ENCODE results near the gene WWOX.

WWOX gene

DNA sequence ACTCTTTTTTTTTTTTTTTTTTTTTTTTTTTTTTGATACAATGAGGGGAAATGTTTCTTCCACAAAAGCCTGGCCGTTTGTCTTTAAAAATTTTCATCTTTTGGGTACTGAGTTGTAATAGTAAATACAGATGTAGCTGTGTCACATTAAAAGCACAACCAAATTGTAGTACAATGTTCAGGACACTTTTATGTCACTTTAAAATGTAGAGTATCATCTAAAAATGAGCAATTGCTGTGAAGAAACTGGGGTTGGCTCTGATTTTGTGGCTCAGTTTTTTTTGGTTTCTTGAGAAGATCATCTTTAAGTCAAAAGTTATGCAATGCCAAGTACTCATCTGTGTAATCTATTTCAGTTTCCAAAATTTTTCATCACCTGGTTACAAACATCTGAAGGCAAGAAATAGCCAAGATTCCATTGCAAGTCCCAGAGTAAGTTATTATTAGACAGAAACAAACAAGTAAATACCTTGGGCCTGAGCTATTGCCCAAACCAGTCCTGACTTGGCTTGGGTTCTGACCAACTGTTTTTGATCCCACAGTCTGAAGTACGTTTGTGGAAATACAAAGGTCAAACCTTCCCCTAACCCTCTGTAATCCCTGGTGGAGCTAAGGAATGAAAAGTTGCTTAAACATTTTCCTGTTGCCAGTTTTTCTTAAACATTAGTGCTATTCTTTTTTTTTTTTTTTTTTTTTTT, 717.2 kb downstream of the WWOX start:
- no peak for DNase-seq (ENCODE audit: low read depth in 4 of 4, low spot score in 1 of 4)

DNA sequence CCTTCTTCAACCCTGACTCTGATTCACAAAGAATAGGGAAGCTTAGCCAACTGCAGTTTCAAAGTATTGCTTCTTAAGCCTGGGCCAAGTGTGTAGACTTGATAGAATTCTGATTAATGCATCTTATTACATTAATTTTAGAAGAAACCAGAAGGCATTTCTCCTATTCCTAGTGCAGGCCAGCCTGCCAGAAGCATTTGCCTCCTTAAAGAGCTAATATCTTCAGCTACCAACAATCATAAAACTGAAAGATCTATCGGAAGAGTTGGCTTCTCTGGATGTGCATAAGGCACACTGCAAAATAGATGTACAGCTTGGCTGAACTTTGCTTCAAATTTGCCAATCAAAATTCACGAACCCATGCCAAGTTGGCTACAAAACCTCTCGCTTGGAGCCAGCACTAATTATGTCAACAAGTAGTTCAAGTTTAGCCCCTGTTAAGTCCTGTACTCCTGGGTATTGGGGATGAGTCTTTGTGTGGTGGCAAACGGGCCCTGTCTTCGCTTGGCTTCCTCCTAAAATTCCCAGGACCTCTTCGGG, 717.8 kb downstream of the WWOX start:
- no peak for DNase-seq (ENCODE audit: low read depth in 4 of 4, low spot score in 1 of 4)

DNA sequence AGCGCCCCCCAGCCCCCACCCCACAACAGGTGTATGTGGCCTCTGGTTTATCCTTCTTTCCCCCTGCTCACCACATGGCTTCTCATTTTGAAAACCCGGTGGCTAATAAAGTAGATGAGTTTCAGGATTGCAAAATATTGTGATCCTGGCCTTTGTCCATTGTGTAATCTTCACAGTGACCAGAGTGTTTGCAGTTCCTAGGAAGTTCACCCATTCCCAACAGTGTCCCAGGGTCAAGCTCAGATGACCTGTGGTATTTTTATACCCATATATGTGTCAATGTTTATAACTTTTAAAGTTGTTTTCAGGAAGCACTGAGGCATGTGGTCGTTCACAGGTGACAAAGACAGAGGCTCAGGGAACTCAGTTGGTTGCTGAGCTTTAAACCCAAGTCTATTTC, 721.9 kb downstream of the WWOX start:
- no peak for DNase-seq (ENCODE audit: low read depth in 4 of 4, low spot score in 1 of 4)

DNA sequence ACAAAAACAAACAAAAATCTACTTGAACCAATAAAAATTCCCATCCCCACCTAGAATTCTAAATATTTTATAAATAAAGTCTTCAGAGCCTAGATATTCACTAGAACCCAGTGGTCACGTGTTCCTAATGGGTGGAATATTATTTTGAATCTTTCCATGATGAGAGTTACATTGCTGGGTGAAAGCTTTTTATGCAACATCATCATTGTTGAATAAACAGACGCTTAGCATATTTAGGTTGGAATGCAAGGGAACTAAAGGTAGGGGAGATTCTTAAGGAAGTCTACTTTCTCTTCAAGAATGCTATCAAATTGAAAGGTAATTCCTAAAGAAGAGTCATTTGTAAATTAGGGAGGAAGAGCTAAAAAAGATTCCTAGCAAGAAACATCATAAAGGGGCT, 723.1 kb downstream of the WWOX start:
- no peak for DNase-seq (ENCODE audit: low read depth in 4 of 4, low spot score in 1 of 4)

DNA sequence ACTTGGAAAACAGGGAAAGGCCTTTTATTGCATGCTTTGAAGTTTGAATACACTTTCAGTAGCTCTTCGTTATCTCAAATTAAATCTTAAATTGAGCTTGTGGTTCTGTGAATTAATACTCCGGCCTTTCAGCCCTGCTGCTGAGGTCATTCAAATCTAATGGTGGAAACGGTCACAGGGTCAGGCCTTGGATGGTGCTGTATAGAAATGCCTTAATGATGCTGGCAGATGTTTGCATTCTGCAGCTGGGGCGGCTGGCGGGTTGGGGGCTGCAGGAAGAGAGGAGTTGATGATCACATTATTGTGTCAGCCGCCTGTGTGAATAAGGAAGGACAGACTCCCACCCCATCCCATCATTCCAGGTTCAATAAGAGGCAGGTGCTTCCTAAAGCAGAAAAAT, 723.6 kb downstream of the WWOX start:
- no peak for DNase-seq (ENCODE audit: low read depth in 4 of 4, low spot score in 1 of 4)

DNA sequence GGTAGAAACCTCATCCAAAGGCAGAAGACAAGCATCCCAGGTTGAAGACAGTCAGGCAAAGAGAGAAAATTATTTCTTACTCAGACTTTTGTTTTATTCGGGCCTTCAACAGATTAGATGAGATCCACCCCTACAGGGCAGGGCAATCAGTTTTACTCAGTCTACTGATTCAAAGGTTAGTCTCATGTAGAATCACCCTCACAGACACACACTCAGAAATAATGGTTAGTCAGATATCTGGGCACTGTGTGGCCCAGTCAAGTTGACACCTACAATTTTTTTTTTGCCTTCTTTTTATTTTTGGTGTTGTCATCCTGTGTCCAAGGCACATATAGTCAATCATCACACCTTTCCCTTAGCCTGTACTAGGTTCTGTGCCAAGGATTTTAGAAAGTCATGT, 729.8 kb downstream of the WWOX start:
- DNase-seq (ENCODE audit: low read depth in 4 of 4, low spot score in 1 of 4): no peak

DNA sequence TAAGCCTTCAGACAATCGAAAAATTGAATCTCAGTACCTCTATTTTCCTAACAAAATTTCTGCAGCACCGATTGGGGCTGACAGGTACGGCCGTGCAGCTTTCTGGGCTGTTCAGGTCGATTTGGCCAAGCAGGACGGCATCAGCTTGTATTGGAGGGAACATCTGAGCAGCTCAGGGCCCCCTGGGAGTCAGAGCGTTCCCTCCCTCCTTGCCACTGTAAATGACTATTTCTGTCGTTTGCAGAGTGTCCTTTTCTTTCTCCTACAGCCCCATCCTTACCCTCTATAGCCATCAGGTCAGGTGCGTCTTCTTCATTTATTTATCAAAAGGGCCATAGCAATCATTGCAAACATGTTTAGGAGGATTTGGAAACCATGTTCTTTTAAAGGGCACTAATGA, 731.1 kb downstream of the WWOX start:
- no peak for DNase-seq (ENCODE audit: low read depth in 4 of 4, low spot score in 1 of 4)

DNA sequence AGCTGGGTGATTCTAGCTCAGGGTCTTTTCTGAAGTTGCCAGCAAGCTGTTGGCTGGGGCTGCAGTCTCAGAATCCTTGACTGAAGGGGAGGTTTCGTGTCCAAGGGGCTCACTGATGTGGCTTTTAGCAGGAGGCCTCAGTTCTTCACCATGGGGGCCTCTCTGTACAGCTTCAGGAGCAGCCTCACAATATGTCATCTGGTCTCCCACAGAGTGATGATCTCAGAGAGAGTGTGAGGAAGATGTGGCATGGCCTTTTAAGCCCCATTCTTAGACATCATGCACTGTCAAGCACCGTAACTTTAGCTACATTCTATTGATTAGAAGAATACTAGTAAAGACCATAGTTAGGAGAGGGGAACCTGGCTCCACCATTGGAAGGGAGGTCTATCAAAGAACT, 732.6 kb downstream of the WWOX start:
- DNase-seq (ENCODE audit: low read depth in 4 of 4, low spot score in 1 of 4): no peak

DNA sequence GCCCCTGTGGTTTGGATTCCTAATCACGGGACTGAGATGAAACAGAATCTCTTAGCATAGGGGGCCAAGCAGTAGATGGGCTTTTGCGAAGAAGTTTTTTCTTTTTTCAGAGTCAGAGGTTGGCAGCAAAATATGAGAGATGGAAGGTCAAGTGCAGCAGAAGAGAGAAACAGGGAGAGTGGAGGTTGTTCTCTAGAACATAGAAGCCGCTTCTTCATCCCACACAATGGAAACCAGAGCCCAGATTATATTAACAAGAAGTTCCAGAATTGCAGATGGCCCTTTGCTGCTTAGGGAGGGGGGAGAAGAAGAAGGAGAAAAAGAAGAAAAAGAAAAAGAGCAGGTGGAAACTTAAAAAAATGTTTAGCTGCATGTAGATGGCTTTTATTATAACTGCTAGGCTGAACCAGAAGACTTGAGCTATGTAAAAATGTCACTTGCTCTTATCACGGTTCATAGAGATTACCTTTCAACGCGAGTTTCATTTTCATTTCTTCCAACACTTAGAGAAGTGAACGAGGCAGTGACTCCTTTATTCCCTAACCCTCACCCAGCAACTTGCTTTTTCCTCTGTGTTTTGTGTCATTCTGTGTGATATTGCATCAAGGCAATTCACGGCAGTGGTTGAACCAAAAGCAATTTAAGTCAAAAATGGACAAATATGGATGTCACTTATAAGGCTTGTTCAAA, 737.5 kb downstream of the WWOX start:
- no peak for DNase-seq (ENCODE audit: low read depth in 4 of 4, low spot score in 1 of 4)

DNA sequence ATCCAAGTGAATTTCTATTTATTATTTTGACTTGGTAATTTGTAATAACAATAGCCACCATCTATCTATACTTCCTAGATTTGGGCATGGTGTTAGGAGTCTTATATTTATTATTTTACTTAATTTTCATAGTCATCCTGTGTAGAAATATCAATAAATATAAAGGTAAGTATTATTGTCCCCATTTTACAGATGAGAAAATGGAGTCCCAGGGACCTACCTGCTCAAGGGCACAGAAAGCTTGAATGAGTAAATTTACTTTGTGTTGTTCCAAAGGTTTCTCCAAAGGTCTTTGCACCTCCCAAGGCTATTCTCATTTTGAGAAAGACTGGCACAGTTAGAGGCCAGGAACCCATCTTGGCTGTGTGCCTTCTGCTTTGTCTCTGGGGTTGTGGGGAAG, 738.3 kb downstream of the WWOX start:
- no peak for DNase-seq (ENCODE audit: low read depth in 4 of 4, low spot score in 1 of 4)

DNA sequence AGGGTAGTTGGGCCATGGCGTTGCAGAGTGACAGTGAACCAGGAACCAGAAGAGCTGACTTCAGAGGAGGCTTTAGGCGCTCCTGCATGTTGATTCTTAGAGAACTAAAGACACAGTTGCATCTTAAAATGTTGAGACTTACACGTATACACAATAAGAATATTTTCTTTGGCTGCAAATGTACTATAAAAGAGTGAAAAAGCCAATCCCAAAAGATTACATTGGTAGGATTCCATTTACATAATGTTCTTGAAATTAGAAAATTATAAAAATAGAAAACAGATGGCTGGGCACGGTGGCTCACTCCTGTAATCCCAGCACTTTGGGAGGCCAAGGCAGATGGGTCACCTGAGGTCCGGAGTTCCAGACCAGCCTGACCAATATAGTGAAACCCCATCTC, 738.8 kb downstream of the WWOX start:
- DNase-seq (ENCODE audit: low read depth in 4 of 4, low spot score in 1 of 4): no peak

DNA sequence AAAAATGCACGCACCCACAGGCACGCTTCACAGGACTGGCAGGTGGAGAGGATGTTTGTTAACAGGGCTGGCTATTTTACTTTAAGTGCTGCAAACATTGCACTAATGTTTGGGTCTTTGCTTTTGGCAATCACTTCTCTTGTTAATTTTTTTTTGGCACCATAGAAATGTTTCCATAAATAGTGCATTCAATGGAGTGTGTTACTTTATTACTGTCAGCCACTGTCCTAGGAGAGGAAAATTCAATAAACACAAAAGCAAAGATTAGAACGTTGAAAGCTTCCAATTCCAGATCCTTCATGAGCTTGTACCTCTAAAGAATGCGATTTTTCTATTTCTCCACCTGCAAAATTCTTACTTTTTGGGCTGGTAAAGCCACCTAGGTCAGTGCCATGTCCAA, 743.5 kb downstream of the WWOX start:
- no peak for DNase-seq (ENCODE audit: low read depth in 4 of 4, low spot score in 1 of 4)

DNA sequence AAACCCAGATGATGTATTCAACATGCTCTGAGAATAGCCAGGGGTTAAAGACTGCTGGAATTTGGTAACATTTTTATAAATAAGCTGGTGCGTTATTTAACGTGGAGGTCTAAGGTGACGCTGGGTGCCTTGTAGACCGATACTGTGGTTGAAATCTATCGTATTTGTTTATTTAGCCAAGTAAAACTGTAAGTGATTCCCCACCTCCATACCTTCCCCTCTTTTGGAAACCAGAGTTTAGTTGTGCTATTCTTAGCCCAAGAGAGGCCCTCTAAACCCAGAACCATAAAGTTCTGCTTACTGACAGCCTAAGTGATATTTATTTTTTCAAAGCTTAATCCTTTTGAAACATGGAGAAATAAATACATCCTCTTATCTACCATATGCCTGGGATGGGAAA, 744.5 kb downstream of the WWOX start:
- no peak for DNase-seq (ENCODE audit: low read depth in 4 of 4, low spot score in 1 of 4)

DNA sequence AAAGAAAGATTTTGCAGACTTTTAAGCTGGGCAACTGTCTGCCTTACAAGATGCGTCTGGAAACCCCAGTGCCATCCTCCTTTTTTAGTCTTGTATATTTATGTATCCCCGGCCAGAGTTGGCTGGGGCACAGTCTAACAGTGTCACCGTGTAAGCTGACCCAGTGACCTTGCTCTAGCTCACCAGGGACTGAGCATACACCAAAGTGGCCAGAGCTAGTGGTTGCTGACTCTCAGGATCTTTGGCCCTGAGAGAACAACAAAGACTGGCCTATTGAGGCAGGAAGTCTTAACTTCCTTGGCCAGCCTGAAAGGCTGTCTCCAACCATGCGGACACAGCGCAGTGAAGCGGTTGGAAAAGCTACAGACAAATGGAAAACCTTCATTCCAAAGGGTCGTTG, 745.2 kb downstream of the WWOX start:
- DNase-seq (ENCODE audit: low read depth in 4 of 4, low spot score in 1 of 4): no peak

DNA sequence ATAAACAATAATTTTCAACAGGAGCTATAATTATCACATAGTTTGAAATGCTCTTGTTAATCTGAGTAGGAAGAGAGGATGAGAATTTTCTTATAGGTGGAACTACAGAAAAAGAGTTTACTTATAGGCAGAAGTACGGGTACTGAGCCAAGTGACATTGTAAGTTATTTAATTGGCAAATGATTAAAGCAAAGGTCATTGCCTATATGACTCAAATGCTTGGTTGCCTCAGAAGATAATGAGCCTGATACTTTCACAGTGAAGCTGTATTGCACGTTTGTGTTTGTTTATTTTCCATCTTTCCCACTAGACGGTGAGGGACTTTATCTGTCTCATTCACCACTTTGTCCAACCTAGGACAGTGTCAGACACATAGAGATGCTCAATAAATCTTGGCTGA, 751.8 kb downstream of the WWOX start:
- no peak for DNase-seq (ENCODE audit: low read depth in 4 of 4, low spot score in 1 of 4)

DNA sequence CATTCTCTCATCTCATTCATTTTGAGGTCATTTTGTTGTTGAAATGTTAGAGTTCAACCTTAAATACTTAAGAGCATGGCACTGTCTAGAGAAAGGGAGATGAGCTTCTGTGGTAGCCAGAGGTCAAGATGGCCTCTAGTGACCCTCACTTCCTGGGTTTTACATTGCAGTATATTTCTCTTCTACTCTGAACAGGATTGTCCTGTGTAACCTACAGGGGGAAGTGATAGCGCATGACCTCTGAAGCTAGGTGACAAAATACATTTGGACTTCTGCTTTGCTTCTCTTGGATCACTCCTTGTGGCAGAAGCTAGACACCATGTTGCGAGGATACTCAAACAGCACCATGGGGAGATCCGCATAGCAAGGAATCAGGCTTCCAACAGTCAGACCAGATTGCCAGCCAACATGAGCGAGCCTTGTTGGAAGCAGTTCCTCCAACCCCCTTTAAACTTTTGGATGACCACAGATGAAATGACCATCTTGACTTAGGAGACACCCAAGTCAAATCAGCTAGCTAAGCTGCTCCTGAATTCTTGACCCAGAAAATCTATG, 752.7 kb downstream of the WWOX start:
- no peak for DNase-seq (ENCODE audit: low read depth in 4 of 4, low spot score in 1 of 4)

DNA sequence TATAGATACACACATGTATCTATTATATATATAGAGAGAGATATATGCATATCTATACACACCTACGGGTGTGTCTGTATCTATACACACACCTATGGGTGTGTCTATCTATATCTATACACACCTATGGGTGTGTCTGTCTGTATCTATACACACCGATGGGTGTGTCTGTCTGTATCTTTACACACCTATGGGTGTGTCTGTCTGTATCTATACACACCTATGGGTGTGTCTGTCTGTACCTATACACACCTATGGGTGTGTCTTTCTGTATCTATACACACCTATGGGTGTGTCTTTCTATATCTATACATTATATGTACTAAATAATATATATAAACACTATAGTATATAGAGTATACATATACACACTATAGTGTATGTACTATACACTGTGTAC, 762.6 kb downstream of the WWOX start:
- DNase-seq (ENCODE audit: low read depth in 4 of 4, low spot score in 1 of 4): no peak

DNA sequence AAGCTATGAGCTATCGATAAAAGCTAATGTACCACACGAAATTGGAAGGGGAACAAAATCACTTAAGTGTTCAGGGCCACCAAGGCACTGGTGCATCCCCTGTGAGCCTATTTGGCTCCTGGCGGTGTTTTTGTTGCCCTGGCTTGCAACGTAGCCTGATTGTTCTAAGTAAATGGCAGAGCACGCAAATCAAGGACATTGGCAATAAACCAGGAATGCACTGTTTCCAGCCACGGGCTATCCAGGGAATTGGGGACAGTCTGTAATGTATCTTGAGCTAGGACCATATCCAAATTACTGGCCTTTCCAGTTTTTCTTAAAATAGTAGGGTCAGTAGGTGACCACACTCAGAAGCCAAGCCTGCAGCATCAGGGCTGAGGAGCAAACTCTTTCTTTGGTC, 767.1 kb downstream of the WWOX start:
- DNase-seq (ENCODE audit: low read depth in 4 of 4, low spot score in 1 of 4): no peak

DNA sequence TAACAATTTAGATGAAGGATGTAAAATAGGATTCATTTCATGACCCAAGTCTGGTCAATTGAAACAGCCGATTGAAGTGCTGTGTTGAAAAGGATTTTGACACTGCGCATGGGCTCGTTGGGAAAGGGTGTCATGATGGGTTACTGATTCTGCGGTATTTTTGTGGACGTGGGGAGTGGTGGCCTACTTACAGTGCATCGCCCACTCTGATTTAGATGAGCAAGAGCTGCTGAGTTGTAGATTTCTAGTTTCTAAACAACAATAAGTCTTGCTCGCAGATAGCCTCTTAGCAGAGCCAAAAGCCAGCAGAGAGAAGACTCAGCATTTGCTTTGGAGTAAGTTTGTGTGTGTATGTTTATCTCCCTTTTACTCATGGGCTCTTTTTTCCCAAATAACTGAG, 770.0 kb downstream of the WWOX start:
- no peak for DNase-seq (ENCODE audit: low read depth in 4 of 4, low spot score in 1 of 4)

DNA sequence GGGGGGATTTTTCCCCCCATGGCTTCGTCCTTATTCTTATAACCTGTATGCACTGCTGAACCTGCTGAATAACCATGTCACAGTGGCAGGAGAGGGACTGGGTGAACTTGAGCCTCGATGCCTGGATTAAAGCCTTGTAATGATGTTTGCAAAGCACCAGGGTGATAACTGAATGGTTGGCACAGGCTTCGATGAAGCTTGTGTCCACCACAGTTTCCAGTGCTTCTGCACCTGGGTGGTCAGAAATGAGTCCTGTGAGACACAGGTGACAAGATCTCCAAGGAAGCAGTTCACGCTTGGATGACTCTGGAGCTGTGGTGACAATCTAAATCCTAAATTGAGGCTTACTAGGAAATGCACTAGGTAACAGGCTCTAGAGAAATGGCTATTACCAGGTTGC, 771.8 kb downstream of the WWOX start:
- no peak for DNase-seq (ENCODE audit: low read depth in 4 of 4, low spot score in 1 of 4)

DNA sequence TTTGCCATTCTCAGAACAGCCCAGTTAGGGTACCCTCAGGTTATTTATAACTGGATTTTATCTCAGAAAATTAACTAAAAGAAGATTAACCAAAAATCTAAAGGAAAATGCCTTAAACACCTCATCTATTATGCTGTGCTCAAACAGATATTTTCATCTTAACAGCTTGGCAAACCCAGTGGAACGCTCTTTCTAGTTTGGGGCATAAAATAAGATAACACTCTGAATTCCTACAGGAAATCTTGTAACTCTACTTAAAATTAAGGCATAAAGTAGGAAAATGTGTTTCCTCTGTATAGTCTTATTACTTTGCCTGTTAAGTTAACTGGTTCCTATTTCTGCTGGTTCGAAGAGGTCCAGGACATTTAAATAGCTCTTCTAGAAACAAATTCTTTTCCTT, 777.2 kb downstream of the WWOX start:
- no peak for DNase-seq (ENCODE audit: low read depth in 4 of 4, low spot score in 1 of 4)

DNA sequence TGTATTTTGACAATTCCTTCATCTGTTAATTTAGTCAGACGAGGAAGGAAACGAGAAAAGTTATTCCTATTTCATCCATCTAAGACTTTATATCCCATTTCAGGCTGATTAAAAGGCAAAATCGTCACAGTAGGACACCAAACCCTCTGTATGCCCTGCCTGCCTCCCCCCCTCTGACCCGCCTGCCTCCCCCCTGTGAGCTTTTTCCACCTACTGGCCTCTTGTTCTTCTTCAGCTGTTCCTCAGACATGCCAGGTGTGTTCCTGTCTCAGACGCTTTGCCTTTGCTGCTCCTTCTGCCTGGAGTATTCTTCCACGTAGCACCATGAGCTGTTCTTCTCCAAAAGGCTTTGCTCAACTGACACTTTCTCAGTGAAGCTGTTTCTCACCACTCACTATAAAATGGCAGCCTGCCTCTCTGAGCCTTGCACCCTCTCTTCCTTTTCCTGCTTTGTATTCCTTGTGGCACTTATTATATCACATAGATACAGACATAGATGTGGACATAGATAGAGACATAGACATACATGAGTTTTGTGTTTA, 777.7 kb downstream of the WWOX start:
- no peak for DNase-seq (ENCODE audit: low read depth in 4 of 4, low spot score in 1 of 4)

Data from stimulated activated CD4-positive, alpha-beta T cell treated with anti-CD3 and anti-CD28 coated beads, Interleukin-1b, Interleukin-23, amount 100 ng/mL, for 24 hours (primary cell).